A549 (cell line): ENCODE data around the gene FAM120B. TPM values are rescaled to one million over a fixed set of nuclear protein-coding genes. Genes with fewer than 3 reads are reported as not detected.

Source experiments
- ATAC-seq, 2 experiments: fragments of 200-7000 bp in 1 of 2; fragments of >200 bp in 1 of 2; cut with Nextera tagmentation in 1 of 2; cut with Tn5 transposase in 1 of 2; 3 replicates each; pipeline versions ENCODE4 v1.8.0 to v1.9.1; 2018 to 2020; ENCODE audit warnings: mild to moderate bottlenecking in 1 of 2, moderate library complexity in 1 of 2
- CTCF ChIA-PET: fragments of 300-600 bp; sonication (Branson Sonifier 250); formaldehyde crosslinking; extraction: SDS; loops from one replicate; lab custom pipeline; 2021; ENCODE audit warnings: antibody characterized with exemption, inconsistent platforms; lab: Yijun Ruan, JAX
- POLR2A ChIA-PET: fragments of 350-600 bp; formaldehyde crosslinking; extraction: SDS; loops from one replicate; lab custom pipeline; 2021; ENCODE audit warnings: antibody characterized with exemption, inconsistent platforms; lab: Yijun Ruan, JAX
- DNase-seq, 2 experiments: peaks; one replicate each; pipeline versions ENCODE4 v3.0.0 to v3.0.0-alpha.2; 2011 to 2016; ENCODE audit warnings: low read depth in 1 of 2, low spot score in 1 of 2
- FAIRE-seq: peaks from 2 replicates; lab custom pipeline; 2011; peaks lifted over from hg19 to GRCh38; lab: Jason Lieb, UNC
- H3K27ac ChIP-seq, 2 experiments: fragments of >200 bp; sonication (Bioruptor Twin); formaldehyde crosslinking; 3 replicates each; pipeline ENCODE4 v1.5.1; 2016 to 2017
- H3K4me1 ChIP-seq: fragments of >200 bp; sonication (Bioruptor Twin); formaldehyde crosslinking; 3 replicates; pipeline ENCODE4 v1.6.1; 2016
- H3K4me2 ChIP-seq: fragments of >200 bp; sonication (Bioruptor Twin); formaldehyde crosslinking; 3 replicates; pipeline ENCODE4 v1.6.1; 2016
- H3K4me3 ChIP-seq: fragments of >200 bp; sonication (Bioruptor Twin); formaldehyde crosslinking; 3 replicates; pipeline ENCODE4 v1.5.1; 2016
- H3K9me3 ChIP-seq: fragments of >200 bp; sonication (Bioruptor Twin); formaldehyde crosslinking; 3 replicates; pipeline ENCODE4 v1.6.1; 2016
- CBX8 ChIP-seq: fragments of 200-600 bp; sonication (generic); IDR thresholded peaks from 2 replicates; pipeline ENCODE4 v1.6.1; 2016
- CHD2 ChIP-seq: fragments of 150-350 bp; IDR thresholded peaks from 2 replicates; pipeline ENCODE4 v1.6.1; 2014; ENCODE audit warnings: low read length; ENCODE audit not compliant: partially characterized antibody
- CHD4 ChIP-seq: fragments of 200-600 bp; sonication (generic); IDR thresholded peaks from 2 replicates; pipeline ENCODE4 v1.6.1; 2016; ENCODE audit warnings: antibody characterized with exemption, mild to moderate bottlenecking, borderline replicate concordance
- EHF ChIP-seq: fragments of 250-450 bp; sonication (Bioruptor Pico); IDR thresholded peaks from 2 replicates; pipeline ENCODE4 v1.5.0; 2020; ENCODE audit warnings: mild to moderate bottlenecking
- EHMT2 ChIP-seq: fragments of 200-600 bp; sonication (generic); IDR thresholded peaks from 2 replicates; pipeline ENCODE4 v1.6.1; 2016; ENCODE audit warnings: antibody characterized with exemption, low read depth, mild to moderate bottlenecking, moderate library complexity
- EP300 ChIP-seq, 2 experiments: fragments of >200 bp; sonication (Bioruptor Twin); formaldehyde crosslinking; IDR thresholded peaks; 2 replicates in 1 of 2; 3 replicates in 1 of 2; pipeline ENCODE4 v1.6.1; 2016 to 2017
- FOSL2 ChIP-seq, 2 experiments: fragments of 450-650 bp in 1 of 2; fragments of >200 bp in 1 of 2; sonication (Bioruptor Twin) in 1 of 2; formaldehyde crosslinking; IDR thresholded peaks; 2 replicates each; pipeline versions ENCODE4 v1.5.0 to v1.6.1; 2016 to 2020; ENCODE audit warnings: mild to moderate bottlenecking in 1 of 2, moderate library complexity in 1 of 2
- GATA3 ChIP-seq: IDR thresholded peaks from 2 replicates; pipeline ENCODE4 v1.6.1; 2012; ENCODE audit warnings: borderline replicate concordance
- HEYL ChIP-seq: fragments of 250-450 bp; sonication (Bioruptor Pico); IDR thresholded peaks from 2 replicates; pipeline ENCODE4 v1.8.0; 2021; ENCODE audit warnings: mild to moderate bottlenecking, moderate library complexity
- HOXA7 ChIP-seq: fragments of 250-450 bp; sonication (Bioruptor Pico); IDR thresholded peaks from 2 replicates; pipeline ENCODE4 v1.5.0; 2020; ENCODE audit warnings: mild to moderate bottlenecking, moderate library complexity
- HOXB13 ChIP-seq: fragments of 250-450 bp; sonication (Bioruptor Pico); IDR thresholded peaks from 2 replicates; pipeline ENCODE4 v1.5.0; 2020; ENCODE audit warnings: low read depth, mild to moderate bottlenecking, moderate library complexity
- HOXB5 ChIP-seq: fragments of 250-450 bp; sonication (Bioruptor Pico); IDR thresholded peaks from 2 replicates; pipeline ENCODE4 v1.5.0; 2020; ENCODE audit warnings: mild to moderate bottlenecking, moderate library complexity
- KDM5A ChIP-seq: fragments of 200-600 bp; sonication (generic); IDR thresholded peaks from 2 replicates; pipeline ENCODE4 v1.6.1; 2016; ENCODE audit warnings: antibody characterized with exemption, mild to moderate bottlenecking
- NFE2L2 ChIP-seq: fragments of 150-350 bp; conservative IDR thresholded peaks from 2 replicates; pipeline ENCODE4 v1.6.1; 2014; ENCODE audit warnings: low read length
- NPAS2 ChIP-seq: fragments of 250-450 bp; sonication (Bioruptor Pico); IDR thresholded peaks from 2 replicates; pipeline ENCODE4 v1.8.0; 2022; ENCODE audit warnings: mild to moderate bottlenecking, moderate library complexity, borderline replicate concordance
- RCOR1 ChIP-seq: fragments of 150-350 bp; IDR thresholded peaks from 2 replicates; pipeline ENCODE4 v1.6.1; 2014; ENCODE audit warnings: antibody characterized with exemption, low read length, low read depth
- SMC3 ChIP-seq: fragments of >200 bp; sonication (Bioruptor Twin); formaldehyde crosslinking; IDR thresholded peaks from 3 replicates; pipeline ENCODE4 v1.6.1; 2018; ENCODE audit warnings: inconsistent platforms
- TP53 ChIP-seq: fragments of 250-450 bp; sonication (Bioruptor Pico); IDR thresholded peaks from 2 replicates; pipeline ENCODE4 v1.5.0; 2021; ENCODE audit warnings: mild to moderate bottlenecking, moderate library complexity
- ZNF302 ChIP-seq: fragments of 250-450 bp; sonication (Bioruptor Pico); IDR thresholded peaks from 2 replicates; pipeline ENCODE4 v1.9.0; 2021; ENCODE audit warnings: inconsistent platforms, mild to moderate bottlenecking, moderate library complexity
- ZSCAN20 ChIP-seq: fragments of 250-450 bp; sonication (Bioruptor Pico); IDR thresholded peaks from 2 replicates; pipeline ENCODE4 v1.8.0; 2022; ENCODE audit warnings: mild to moderate bottlenecking, moderate library complexity
- WGBS: methylation state at CpG from one replicate; pipeline ENCODE4 v1.1.6; 2017; ENCODE audit errors: missing lambda C conversion rate; 5-methylcytosine and 5-hydroxymethylcytosine counted together
- polyA plus RNA-seq, 4 experiments: library from polyadenylated mRNA; depleted of rRNA in 3 of 4; stranded (reverse); fragments of >200 nt; fragmentation: RNase III in 1 of 4; extraction: RNeasy Plus Mini Kit Qiagen cat#74134 plus additional on column Dnase treatment in 1 of 4; gene quantifications; 2 replicates in 3 of 4; 3 replicates in 1 of 4; pipeline ENCODE4 v1.2.3, GENCODE V29; 2011 to 2017
- TF ChIP-seq, protein P1 (sequence below): fragments of 250-450 bp; sonication (Bioruptor Pico); IDR thresholded peaks from 2 replicates; pipeline ENCODE4 v1.5.0; 2020; ENCODE audit warnings: low read depth, mild to moderate bottlenecking, moderate library complexity
- TF ChIP-seq, protein P2 (sequence below): fragments of >200 bp; sonication (Bioruptor Twin); formaldehyde crosslinking; IDR thresholded peaks from 3 replicates; pipeline ENCODE4 v1.6.1; 2016
- TF ChIP-seq, protein P3 (sequence below): IDR thresholded peaks from 2 replicates; pipeline ENCODE4 v1.6.1; 2012
- TF ChIP-seq, protein P4 (sequence below): fragments of >200 bp; sonication (Bioruptor Twin); formaldehyde crosslinking; IDR thresholded peaks from 2 replicates; pipeline ENCODE4 v1.6.1; 2016
- TF ChIP-seq, protein P5 (sequence below): IDR thresholded peaks from 2 replicates; pipeline ENCODE4 v1.6.1; 2012; ENCODE audit warnings: low read depth, borderline replicate concordance

FAM120B gene
- polyA plus RNA-seq, 2 of the 4 experiments (the other 2 are of a cell fraction), result 7.0 to 7.7 TPM

DNA sequence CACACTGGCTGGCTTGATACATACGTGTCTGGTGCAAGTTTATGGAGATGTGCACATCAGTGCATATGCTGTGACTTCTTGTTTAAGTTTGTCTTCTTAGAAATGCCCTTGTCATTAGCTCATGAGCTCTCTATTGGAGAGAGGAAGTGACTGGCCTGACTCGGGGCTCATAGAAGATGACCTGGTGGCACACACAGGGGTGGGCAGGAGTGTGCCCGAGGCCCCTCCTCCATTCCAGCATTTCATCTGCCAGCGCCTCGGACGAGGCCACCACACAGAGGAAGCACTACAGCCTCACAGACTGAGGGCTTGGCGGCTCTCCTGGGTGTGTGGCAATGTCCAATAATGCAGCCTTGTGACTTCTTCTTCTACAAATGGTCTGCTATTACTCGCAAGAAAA lies 109.7 kb downstream of the FAM120B start:
- CTCF ChIA-PET, result interaction anchor here (1.7 kb wide), 1 partner anchor 8 kb away, joined by 3 read pairs; no protein-coding TSS in a partner anchor
- H3K4me3 ChIP-seq, result no peak overlapping the region
- TF ChIP-seq CHD4 (no peak), NFE2L2 (no peak), SMC3 (no peak), CBX8 (no peak), RCOR1 (no peak), TP53 (CRISPR knock-in tag) (no peak), EHMT2 (no peak), KDM5A (no peak), HEYL (no peak), GATA3 (no peak), HOXB5 (CRISPR knock-in tag) (no peak), EHF (CRISPR knock-in tag) (no peak), HOXB13 (no peak)
- TF ChIP-seq, protein P1, sequence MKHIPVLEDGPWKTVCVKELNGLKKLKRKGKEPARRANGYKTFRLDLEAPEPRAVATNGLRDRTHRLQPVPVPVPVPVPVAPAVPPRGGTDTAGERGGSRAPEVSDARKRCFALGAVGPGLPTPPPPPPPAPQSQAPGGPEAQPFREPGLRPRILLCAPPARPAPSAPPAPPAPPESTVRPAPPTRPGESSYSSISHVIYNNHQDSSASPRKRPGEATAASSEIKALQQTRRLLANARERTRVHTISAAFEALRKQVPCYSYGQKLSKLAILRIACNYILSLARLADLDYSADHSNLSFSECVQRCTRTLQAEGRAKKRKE (CRISPR knock-in tag), result no peak
- TF ChIP-seq, protein P2, sequence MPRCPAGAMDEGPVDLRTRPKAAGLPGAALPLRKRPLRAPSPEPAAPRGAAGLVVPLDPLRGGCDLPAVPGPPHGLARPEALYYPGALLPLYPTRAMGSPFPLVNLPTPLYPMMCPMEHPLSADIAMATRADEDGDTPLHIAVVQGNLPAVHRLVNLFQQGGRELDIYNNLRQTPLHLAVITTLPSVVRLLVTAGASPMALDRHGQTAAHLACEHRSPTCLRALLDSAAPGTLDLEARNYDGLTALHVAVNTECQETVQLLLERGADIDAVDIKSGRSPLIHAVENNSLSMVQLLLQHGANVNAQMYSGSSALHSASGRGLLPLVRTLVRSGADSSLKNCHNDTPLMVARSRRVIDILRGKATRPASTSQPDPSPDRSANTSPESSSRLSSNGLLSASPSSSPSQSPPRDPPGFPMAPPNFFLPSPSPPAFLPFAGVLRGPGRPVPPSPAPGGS, result no peak
- TF ChIP-seq, protein P3, sequence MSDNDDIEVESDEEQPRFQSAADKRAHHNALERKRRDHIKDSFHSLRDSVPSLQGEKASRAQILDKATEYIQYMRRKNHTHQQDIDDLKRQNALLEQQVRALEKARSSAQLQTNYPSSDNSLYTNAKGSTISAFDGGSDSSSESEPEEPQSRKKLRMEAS, result no peak
- ATAC-seq (no peak), FAIRE-seq (no peak), DNase-seq (no peak)
- no peak overlapping the region for H3K27ac ChIP-seq
- 55% methylated on average over 8 of the region's 8 CpGs for whole genome bisulfite sequencing
- H3K4me2 ChIP-seq, result no peak overlapping the region
- POLR2A ChIA-PET, result no interaction called here
- no peaks in the 10 kb centered on the region for H3K4me1 ChIP-seq
- H3K9me3 ChIP-seq, result no peaks in the 10 kb centered on the region

DNA sequence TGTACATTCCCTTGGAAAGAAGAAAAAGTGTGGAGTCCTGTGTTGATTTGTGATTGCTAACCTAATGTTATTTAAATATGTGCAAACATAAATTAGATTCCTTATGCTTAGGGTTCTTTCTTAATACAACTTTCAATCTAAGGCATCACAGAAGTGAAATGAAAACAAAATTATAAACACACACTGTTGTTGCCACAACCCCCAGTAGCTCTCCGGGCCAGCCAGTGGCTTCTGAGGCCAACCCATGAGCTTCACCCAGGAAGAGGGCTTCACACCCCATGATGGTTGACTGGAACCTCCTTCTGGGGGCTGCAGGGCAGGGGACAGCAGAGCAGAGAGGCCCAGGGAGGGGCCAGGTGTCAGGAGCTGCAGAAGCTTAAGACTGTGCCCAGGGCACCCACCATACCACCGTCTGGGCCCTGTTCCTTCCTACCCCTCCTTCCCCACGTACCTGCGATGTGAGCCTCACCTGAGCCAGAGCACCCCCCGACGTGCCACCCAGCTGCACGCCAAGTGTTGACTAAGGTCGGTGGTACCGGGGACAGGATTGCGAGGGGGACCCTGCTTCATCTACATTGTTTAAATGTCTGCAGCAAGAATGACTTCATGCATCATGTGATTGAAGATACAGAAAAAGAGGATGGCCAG lies 110.5 kb downstream of the FAM120B start:
- DNase-seq (no peak), ATAC-seq (no peak), FAIRE-seq (no peak)
- CTCF ChIA-PET, result no interaction called here
- TF ChIP-seq EHF (CRISPR knock-in tag) (no peak), FOSL2 (IDR thresholded peaks at IDR 0.05) (no peak), FOSL2 (CRISPR knock-in tag; IDR thresholded peaks at IDR 0.05) (no peak), HOXB5 (CRISPR knock-in tag) (no peak), NPAS2 (no peak), EP300 (IDR thresholded peaks at IDR 0.05) (no peak), CHD2 (no peak), ZNF302 (no peak), HEYL (no peak), ZSCAN20 (CRISPR knock-in tag) (no peak), HOXA7 (no peak)
- TF ChIP-seq, protein P4, sequence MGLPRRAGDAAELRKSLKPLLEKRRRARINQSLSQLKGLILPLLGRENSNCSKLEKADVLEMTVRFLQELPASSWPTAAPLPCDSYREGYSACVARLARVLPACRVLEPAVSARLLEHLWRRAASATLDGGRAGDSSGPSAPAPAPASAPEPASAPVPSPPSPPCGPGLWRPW, result no peak
- TF ChIP-seq, protein P5, sequence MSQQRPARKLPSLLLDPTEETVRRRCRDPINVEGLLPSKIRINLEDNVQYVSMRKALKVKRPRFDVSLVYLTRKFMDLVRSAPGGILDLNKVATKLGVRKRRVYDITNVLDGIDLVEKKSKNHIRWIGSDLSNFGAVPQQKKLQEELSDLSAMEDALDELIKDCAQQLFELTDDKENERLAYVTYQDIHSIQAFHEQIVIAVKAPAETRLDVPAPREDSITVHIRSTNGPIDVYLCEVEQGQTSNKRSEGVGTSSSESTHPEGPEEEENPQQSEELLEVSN, result no peak
- H3K4me2 ChIP-seq, result no peak overlapping the region
- H3K9me3 ChIP-seq, result no peaks in the 10 kb centered on the region
- 55% methylated on average over 3 of the region's 10 CpGs for WGBS
- POLR2A ChIA-PET, result no interaction called here
- no peak overlapping the region for H3K4me3 ChIP-seq
- H3K27ac ChIP-seq, result no peak overlapping the region
- no peaks in the 10 kb centered on the region for H3K4me1 ChIP-seq
